Mucosa of rectum (tissue), 2 donors: ENCODE results near the gene SLC8A1.

Experiments
- H3K27ac ChIP-seq, 2 donors: one replicate each; pipeline ENCODE4 v1.7.0; 2013; ENCODE audit warnings: inconsistent platforms in 2 of 2, low read depth in 2 of 2, low read length in 2 of 2
- H3K27me3 ChIP-seq, 2 donors: one replicate each; pipeline ENCODE4 v1.7.0; 2013; ENCODE audit warnings: low read length in 2 of 2; ENCODE audit not compliant: control insufficient read depth in 2 of 2, insufficient read depth in 2 of 2
- H3K36me3 ChIP-seq, 2 donors: one replicate each; pipeline ENCODE4 v1.7.0; 2013; ENCODE audit warnings: low read length in 2 of 2; ENCODE audit not compliant: control insufficient read depth in 2 of 2, insufficient read depth in 2 of 2
- H3K4me1 ChIP-seq, 2 donors: one replicate each; pipeline ENCODE4 v1.7.0; 2013; ENCODE audit warnings: low read length in 2 of 2, mild to moderate bottlenecking in 1 of 2; ENCODE audit not compliant: control insufficient read depth in 2 of 2, insufficient read depth in 2 of 2
- H3K4me3 ChIP-seq, 2 donors: one replicate each; pipeline ENCODE4 v1.7.0; 2013; ENCODE audit warnings: low read length in 2 of 2
- H3K9ac ChIP-seq, 2 donors: one replicate each; pipeline ENCODE4 v1.7.0; 2013; ENCODE audit warnings: low read length in 2 of 2, low read depth in 1 of 2, mild to moderate bottlenecking in 1 of 2
- H3K9me3 ChIP-seq, 2 donors: one replicate each; pipeline ENCODE4 v1.7.0; 2013; ENCODE audit warnings: low read length in 2 of 2; ENCODE audit not compliant: control insufficient read depth in 2 of 2
- donor health status: healthy.
- donor health status: Normal muscosa, but diverticular disease.

Gene SLC8A1

GRCh38 chr2:40271094-40271493 lies 180.8 kb downstream of the SLC8A1 start:
- Histone ChIP-seq H3K27ac (no peak overlapping the region), H3K9me3 (no peaks in the 10 kb centered on the region), H3K36me3 (no peaks in the 10 kb centered on the region), H3K4me1 (no peaks in the 10 kb centered on the region), H3K4me3 (no peak overlapping the region), H3K27me3 (no peaks in the 10 kb centered on the region), H3K9ac (no peak overlapping the region)

- Histone ChIP-seq H3K9me3 (no peaks in the 10 kb centered on the region), H3K9ac (no peak overlapping the region), H3K36me3 (no peaks in the 10 kb centered on the region), H3K4me3 (no peak overlapping the region), H3K27ac (no peak overlapping the region), H3K27me3 (no peaks in the 10 kb centered on the region), H3K4me1 (no peaks in the 10 kb centered on the region)
Observed at GRCh38 chr2:40270372-40270771, 181.5 kb downstream of the SLC8A1 start.

DNA sequence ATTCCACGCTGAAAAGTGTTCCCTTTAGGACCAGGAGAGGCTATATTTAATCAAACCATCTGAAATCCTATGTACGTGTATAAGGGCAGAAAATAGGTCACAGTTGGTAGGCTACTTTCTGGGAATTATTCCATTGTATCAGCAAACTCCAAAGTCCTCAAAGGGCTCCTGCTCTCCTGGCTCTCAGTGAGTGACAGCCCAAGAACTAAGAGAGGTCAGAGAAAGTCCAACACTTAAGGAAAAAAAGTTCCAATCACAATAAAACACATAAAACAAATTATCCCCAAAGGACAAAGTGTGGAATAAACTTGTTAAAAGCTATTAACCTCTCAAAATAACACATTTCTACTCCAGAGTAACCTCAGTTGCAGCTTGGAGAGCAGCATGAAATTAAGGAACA lies 183.3 kb downstream of the SLC8A1 start:
- H3K36me3 ChIP-seq: no peaks in the 10 kb centered on the region
- no peaks in the 10 kb centered on the region for H3K4me1 ChIP-seq
- no peak overlapping the region for H3K4me3 ChIP-seq
- H3K27me3 ChIP-seq: no peaks in the 10 kb centered on the region
- no peak overlapping the region for H3K27ac ChIP-seq
- H3K9me3 ChIP-seq: no peaks in the 10 kb centered on the region
- H3K9ac ChIP-seq: no peak overlapping the region

GRCh38 chr2:40266201-40266600 lies 185.7 kb downstream of the SLC8A1 start:
- Histone ChIP-seq H3K4me1 (no peaks in the 10 kb centered on the region), H3K36me3 (no peaks in the 10 kb centered on the region), H3K9ac (no peak overlapping the region), H3K27me3 (no peaks in the 10 kb centered on the region), H3K9me3 (no peaks in the 10 kb centered on the region), H3K4me3 (no peak overlapping the region), H3K27ac (no peak overlapping the region)

- Histone ChIP-seq H3K4me3 (no peak overlapping the region), H3K4me1 (no peaks in the 10 kb centered on the region), H3K36me3 (no peaks in the 10 kb centered on the region), H3K27ac (no peak overlapping the region), H3K9ac (no peak overlapping the region), H3K9me3 (no peaks in the 10 kb centered on the region), H3K27me3 (no peaks in the 10 kb centered on the region)
Observed at GRCh38 chr2:40265602-40266001, 186.3 kb downstream of the SLC8A1 start.

- H3K36me3 ChIP-seq: no peaks in the 10 kb centered on the region
- no peak overlapping the region for H3K4me3 ChIP-seq
- H3K9ac ChIP-seq: no peak overlapping the region
- H3K4me1 ChIP-seq: no peaks in the 10 kb centered on the region
- H3K27me3 ChIP-seq: no peaks in the 10 kb centered on the region
- no peaks in the 10 kb centered on the region for H3K9me3 ChIP-seq
- no peak overlapping the region for H3K27ac ChIP-seq
Observed at GRCh38 chr2:40261042-40261441, 190.8 kb downstream of the SLC8A1 start.

DNA sequence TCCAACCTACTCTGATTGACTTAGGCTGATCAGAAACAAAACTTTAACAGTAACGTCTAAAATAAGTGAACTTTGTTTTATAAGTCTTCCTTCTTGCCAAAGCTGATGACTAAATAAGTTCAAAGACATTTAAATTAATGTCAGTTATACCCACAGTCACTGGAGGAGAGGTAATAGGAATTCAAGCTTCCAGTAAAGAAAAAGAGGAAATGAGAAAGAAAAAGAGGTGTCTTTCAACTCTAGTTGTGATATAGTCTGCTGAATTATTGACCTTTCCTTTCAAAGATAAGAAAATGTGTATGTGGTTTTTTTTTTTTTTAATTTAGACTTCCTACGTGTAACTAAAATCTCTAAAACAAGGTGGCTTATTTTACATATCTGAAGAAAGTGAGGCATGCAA lies 191.5 kb downstream of the SLC8A1 start:
- no peak overlapping the region for H3K4me3 ChIP-seq
- H3K9ac ChIP-seq: no peak overlapping the region

DNA sequence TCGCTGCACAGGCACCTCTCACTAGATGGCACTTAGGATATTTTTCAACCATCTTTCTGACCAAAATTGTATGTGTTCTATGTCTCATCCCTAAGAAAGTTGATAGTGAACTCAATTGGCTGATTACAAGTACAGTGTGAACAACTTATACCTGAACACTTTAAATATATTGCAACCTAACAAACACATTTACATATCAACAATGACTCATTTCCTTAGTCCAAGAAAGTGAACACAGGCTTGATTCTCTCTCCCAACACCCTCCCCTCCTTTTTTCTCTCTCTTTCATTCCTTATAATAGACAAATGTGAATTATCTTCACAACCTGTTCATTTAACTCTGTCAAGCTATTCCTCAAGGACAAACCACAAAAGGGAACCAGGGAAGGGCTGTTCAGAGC lies 192.0 kb downstream of the SLC8A1 start:
- no peak overlapping the region for H3K27ac ChIP-seq
- H3K27me3 ChIP-seq: no peaks in the 10 kb centered on the region
- no peak overlapping the region for H3K9ac ChIP-seq
- H3K4me3 ChIP-seq: no peak overlapping the region
- no peaks in the 10 kb centered on the region for H3K4me1 ChIP-seq
- no peaks in the 10 kb centered on the region for H3K9me3 ChIP-seq
- no peaks in the 10 kb centered on the region for H3K36me3 ChIP-seq

More for the DNA sequence above, 191.5 kb downstream of the SLC8A1 start:
- no peaks in the 10 kb centered on the region for H3K27me3 ChIP-seq
- H3K36me3 ChIP-seq: no peaks in the 10 kb centered on the region
- H3K4me1 ChIP-seq: no peaks in the 10 kb centered on the region
- H3K9me3 ChIP-seq: no peaks in the 10 kb centered on the region
- H3K27ac ChIP-seq: no peak overlapping the region

DNA sequence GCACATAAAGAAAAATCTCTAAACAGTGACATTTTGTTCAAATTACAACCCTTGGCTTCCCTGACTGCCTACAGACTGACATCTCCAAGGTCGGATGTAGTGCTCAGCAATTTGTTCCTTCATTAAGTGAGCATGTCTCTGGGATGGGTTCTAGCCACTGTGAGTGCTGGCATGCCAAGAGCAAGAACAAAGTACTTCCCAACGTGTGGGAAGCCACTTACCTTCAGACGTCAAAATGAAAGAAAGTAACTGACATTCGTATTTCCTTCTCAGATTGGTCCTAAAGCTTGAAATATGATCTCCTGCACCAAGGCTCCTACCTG lies 193.8 kb downstream of the SLC8A1 start:
- Histone ChIP-seq H3K27me3 (no peaks in the 10 kb centered on the region), H3K9me3 (no peaks in the 10 kb centered on the region), H3K36me3 (no peaks in the 10 kb centered on the region), H3K27ac (no peak overlapping the region), H3K9ac (no peak overlapping the region), H3K4me3 (no peak overlapping the region), H3K4me1 (no peaks in the 10 kb centered on the region)

DNA sequence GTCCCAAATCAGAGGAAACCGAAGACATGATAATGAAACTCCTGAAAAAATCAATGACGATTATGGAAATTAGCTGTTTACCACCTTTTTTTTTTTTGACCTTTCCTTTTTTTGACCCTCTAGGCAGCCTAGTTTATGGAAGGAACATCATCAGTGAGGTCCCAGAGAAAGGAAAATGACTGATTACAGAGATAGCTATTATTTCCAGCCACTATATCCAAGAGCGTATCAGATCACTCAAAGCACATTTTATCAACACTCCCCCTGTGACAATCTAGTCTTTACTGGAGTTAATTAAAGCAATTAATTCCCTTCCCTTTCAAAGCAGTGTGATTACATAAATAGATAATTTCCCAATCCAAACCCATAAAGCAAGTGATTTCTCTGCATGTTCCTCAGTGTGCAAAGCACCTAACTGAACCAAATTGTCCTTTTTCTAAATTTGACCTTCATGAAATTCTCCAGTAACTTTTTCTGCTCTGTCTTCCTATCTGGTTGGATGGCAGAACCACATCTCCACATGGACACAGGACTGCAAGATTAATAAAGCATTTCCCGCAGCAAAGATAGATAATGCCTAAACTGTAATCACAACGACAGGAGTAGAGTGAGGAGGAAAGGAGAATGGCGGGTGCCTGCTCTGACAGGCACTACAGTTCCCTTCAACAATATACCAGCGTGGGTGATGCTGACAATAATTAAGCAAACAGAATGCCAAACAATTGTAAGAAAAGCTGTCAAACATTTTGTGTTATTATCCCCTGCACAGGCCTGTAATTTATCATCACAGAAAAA lies 194.4 kb downstream of the SLC8A1 start:
- Histone ChIP-seq H3K9me3 (no peaks in the 10 kb centered on the region), H3K9ac (no peak overlapping the region), H3K4me1 (no peaks in the 10 kb centered on the region), H3K27me3 (no peaks in the 10 kb centered on the region), H3K27ac (no peak overlapping the region), H3K4me3 (no peak overlapping the region), H3K36me3 (no peaks in the 10 kb centered on the region)

DNA sequence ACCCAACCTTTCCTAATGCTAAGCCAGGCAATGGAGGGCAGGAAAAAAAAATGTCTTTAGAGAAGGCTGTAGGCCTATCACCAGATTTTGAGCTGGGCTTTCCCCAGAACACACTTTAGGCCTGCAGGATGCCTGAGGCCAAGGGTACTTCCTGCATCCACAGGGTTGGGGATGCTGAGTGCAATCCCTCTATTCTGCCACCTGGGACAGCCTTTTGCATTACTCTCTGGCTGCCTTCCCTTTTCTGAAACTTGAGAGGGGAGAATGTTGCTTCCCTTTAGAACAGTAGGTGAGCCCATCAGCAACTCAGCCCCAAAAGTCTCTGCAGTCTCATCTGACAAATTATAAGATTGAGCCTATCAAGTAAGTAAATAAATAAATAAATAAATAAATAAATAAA lies 195.2 kb downstream of the SLC8A1 start:
- no peak overlapping the region for H3K27ac ChIP-seq
- no peaks in the 10 kb centered on the region for H3K4me1 ChIP-seq
- no peaks in the 10 kb centered on the region for H3K36me3 ChIP-seq
- no peak overlapping the region for H3K9ac ChIP-seq
- H3K4me3 ChIP-seq: no peak overlapping the region
- H3K27me3 ChIP-seq: no peaks in the 10 kb centered on the region
- no peaks in the 10 kb centered on the region for H3K9me3 ChIP-seq
